Left renal cortex interstitium (tissue), 4 donors: ENCODE data around the gene ANKRD44. TPM values are rescaled to one million over a fixed set of nuclear protein-coding genes. Genes with fewer than 3 reads are reported as not detected.

Source experiments
- DNase-seq, 4 donors: peaks; one replicate each; pipeline ENCODE4 v3.0.0-alpha.2; 2013; ENCODE audit warnings: low read depth in 4 of 4, low spot score in 2 of 4, missing footprints in 1 of 4
- polyA plus RNA-seq, 4 donors: library from polyadenylated mRNA; unstranded; fragments of 120-200 nt; gene quantifications; one replicate each; pipeline ENCODE4 v1.2.1, GENCODE V29; 2013; ENCODE audit not compliant: insufficient read length in 4 of 4

The ANKRD44 gene
- polyA plus RNA-seq, 4 donors = 9.8 to 15.7 (median 12.6) TPM

- DNase-seq = no peak
These were observed 98.0 kb downstream of the ANKRD44 start for GRCh38 chr2:197212344-197213262.

- no peak for DNase-seq
These were observed 98.7 kb downstream of the ANKRD44 start for GRCh38 chr2:197211881-197212342.

GRCh38 chr2:197210430-197210829 is 100.2 kb downstream of the ANKRD44 start:
- DNase-seq = no peak

GRCh38 chr2:197209742-197210408 is 100.7 kb downstream of the ANKRD44 start:
- DNase-seq = no peak

- DNase-seq = no peak
These were observed 101.3 kb downstream of the ANKRD44 start for GRCh38 chr2:197209246-197209645.

- no peak for DNase-seq
These were observed 101.7 kb downstream of the ANKRD44 start for GRCh38 chr2:197208841-197209240.

- DNase-seq = no peak
These were observed 102.6 kb downstream of the ANKRD44 start for GRCh38 chr2:197208024-197208423.

GRCh38 chr2:197207598-197207997 is 103.0 kb downstream of the ANKRD44 start:
- DNase-seq = no peak

GRCh38 chr2:197207106-197207505 is 103.5 kb downstream of the ANKRD44 start:
- DNase-seq = no peak

GRCh38 chr2:197205585-197206215 is 104.9 kb downstream of the ANKRD44 start:
- DNase-seq = no peak

GRCh38 chr2:197204519-197205250 is 105.9 kb downstream of the ANKRD44 start:
- DNase-seq = no peak

GRCh38 chr2:197201874-197202273 is 108.7 kb downstream of the ANKRD44 start:
- DNase-seq = no peak

GRCh38 chr2:197200762-197201058 is 109.9 kb downstream of the ANKRD44 start:
- DNase-seq = no peak

- DNase-seq = no peak
These were observed 110.4 kb downstream of the ANKRD44 start for GRCh38 chr2:197200051-197200761.

- DNase-seq = no peak
These were observed 111.7 kb downstream of the ANKRD44 start for GRCh38 chr2:197198890-197199289.

- DNase-seq = no peak
These were observed 112.7 kb downstream of the ANKRD44 start for GRCh38 chr2:197197895-197198311.

GRCh38 chr2:197196541-197197180 is 113.9 kb downstream of the ANKRD44 start:
- no peak for DNase-seq

GRCh38 chr2:197195518-197195917 is 115.1 kb downstream of the ANKRD44 start:
- DNase-seq = no peak

- no peak for DNase-seq
These were observed 118.6 kb downstream of the ANKRD44 start for GRCh38 chr2:197191940-197192322.
